Measurements from ENCODE around the gene NYAP2. TPM values are rescaled to one million over a fixed set of nuclear protein-coding genes. Genes with fewer than 3 reads are reported as not detected.

The NYAP2 gene
- total RNA-seq, 1 donor from 2014 or later = not detected

DNA sequence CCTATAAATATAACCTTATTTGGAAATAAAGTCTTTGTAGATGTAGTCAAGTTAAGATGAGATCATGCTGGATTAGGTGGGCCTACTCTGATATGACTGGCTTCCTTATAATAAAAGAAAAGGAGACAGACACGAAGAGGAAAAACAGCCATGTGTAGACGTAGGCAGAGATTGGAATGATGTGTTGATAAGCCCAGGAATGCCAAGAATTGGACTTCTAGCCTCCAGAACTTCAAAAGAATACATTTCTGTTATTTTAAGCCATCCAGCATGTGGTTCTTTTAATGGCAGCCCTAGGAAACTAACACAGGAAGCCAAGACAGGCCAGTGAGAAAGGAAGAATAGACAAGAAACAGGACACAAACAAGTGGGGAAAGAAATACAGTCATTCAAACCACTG is 68.6 kb downstream of the NYAP2 start:
- ATAC-seq = no peak
- intact Hi-C loops (cut with DNase I) = no loop called here
- DNase-seq (ENCODE audit: missing footprints) = no peak

DNA sequence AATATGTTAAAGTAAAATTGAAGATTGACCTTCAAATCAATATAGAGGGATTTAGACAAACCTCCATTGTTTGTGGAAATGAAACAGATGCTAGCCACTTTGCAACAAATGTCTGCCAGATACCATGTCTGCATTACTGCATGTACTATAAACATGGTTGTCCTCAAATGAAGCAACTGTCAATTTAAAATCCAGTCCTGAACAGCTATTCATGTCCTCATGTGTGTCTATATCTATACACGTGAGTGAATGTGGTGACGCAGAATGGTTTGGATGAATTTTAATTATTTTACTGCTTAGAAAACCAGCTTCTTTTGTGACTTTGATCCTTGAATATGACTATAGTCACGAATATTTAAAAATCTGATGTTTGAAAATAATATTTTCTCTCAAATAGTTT is 71.5 kb downstream of the NYAP2 start:
- DNase-seq (ENCODE audit: missing footprints) = no peak
- no peak for ATAC-seq
- intact Hi-C loops (cut with DNase I) = no loop called here

DNA sequence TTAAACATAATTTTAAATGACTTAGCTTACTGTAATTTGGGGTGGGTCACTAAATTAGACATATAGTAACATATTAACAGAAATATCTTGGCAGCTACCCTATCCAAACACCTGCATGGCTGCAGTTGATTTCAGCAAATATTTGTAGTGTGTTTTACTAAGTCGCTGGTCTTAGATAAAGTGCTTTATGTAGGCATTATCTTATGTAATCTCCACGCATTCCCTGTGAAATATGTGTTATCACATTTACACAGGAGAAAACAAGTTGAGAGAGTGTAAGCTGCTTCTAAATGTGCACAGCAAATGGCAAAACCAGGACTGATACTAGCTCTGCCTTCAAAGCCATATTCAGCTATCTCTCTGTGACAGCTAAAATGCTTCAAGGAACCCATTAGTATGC is 72.0 kb downstream of the NYAP2 start:
- DNase-seq (ENCODE audit: missing footprints) (no peak), ATAC-seq (no peak)
- intact Hi-C loops (cut with DNase I) = no loop called here

DNA sequence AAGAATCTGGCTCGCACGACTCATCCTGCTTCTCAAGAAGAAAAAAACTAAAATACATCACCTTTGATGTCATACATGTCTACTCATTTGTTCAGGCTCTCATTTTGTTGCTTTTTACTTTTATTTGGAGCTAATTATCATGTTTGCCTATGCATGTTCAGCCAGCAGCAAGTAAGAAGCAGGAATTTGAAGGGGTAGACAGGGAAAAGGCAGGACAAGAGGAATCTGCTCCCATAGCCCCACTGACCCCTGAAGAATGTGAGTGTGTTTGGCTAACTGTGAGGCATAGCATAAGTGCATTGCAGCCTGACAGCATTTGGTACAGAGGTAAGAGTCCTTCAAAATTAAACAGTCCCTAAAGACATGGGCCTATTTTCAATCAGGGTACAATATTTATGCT is 72.7 kb downstream of the NYAP2 start:
- DNase-seq (ENCODE audit: missing footprints) (no peak), ATAC-seq (no peak)
- intact Hi-C loops (cut with DNase I) = no loop called here

DNA sequence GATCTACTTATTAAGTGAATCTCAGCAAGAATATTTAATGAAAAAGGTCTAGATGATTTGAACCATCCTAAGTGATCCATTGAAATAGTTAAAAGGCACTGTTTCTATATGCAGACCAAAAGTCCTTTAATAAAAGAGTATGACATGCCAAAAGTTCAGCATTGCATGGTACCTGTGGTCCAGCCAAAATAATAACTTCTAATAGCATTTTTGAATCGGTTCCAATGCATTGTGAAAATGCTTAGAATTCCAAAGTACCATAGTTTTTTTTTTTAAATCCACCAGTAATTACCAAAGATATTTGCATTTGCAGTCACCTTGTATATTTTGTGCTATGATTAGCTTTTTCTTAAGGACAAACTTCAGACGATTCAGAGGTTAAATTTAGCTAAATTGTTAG is 79.9 kb downstream of the NYAP2 start:
- intact Hi-C loops (cut with DNase I) = no loop called here
- no peak for ATAC-seq
- no peak for DNase-seq (ENCODE audit: missing footprints)

DNA sequence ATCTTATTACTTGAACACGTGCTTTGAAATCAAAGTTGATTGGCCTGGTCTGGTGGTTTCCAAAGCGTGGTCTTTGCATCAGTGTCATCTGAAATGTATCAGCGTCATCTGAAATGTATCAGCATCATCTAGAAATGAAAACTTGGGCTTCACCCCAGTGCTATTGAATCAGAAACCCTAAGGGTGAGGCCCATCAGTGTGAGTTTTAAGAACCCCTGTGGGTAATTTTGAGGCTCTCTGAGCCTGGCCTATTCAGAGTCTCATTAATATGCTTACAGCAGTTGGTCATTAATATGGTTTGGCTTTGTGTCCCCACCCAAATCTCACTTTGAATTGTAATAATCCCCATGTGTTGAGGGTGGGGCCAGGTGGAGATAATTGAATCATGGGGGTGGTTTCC is 85.2 kb downstream of the NYAP2 start:
- ATAC-seq = no peak
- intact Hi-C loops (cut with DNase I) = no loop called here

DNA sequence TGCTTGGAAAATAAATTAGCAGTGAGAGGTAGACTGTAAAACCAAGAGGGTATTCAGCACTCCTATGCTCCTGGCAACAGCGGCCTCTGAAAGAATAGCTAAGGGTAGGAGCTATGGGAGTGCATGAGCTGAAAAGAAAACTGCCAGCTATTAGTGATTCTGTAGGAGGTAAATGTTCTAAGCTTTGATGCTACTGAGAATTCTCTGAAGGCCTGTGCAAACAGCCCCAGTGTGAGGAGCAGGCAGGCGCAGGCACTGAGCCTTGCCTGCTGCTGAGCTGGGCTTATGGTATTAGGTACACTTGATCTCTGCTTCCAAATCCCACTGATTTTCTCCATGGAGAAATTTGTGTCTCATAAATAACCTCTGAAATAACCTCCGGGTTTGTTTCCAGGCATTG is 86.7 kb downstream of the NYAP2 start:
- intact Hi-C loops (cut with DNase I) = no loop called here
- DNase-seq (ENCODE audit: missing footprints) = no peak
- no peak for ATAC-seq

More for the DNA sequence above, 85.2 kb downstream of the NYAP2 start:
- no peak for DNase-seq (ENCODE audit: missing footprints)

DNA sequence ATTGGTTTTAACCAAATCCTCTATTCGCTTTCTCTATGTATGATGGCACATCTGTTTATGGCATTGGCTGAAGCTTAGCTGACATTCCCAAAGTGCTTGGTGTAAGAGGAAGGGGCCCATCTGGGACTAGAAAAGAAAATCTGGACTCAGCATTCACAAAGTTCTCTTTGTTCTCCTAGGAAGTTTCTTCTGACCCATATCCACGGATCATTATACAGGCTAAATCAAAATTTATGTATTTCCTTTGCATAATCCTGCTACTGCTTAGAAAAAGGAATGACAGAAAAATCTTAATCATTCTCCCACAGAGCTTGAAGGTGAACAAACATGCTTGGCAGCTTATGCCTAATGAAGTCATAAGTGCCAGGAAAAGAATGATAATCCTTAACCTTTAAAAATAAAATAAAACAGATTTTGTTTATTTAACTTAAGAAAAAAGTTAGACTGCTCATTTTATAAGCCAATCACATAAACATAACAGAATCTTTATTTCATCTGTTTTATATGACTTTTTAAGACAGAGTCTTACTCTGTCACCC is 88.4 kb downstream of the NYAP2 start:
- no peak for DNase-seq (ENCODE audit: missing footprints)
- intact Hi-C loops (cut with DNase I) = no loop called here
- ATAC-seq = no peak

DNA sequence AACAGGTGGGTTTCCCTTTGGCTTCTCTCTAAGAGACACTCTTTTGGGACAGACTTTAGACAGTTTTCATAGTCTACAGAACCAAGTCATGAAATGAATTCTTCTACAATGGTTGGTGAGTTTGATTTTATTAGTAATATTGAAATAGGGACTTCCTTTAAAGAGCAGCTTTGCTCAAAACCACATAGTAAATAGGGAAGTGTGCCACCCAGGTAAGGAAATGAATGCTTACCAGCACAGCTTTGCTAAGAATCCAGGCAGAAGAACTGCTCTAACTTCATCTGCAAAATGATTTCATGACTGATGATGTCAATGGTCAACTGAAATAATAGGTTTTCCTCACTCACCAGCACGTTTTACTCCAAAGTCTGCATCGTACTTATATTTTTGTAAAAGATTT is 89.2 kb downstream of the NYAP2 start:
- DNase-seq (ENCODE audit: missing footprints) = no peak
- ATAC-seq = no peak
- intact Hi-C loops (cut with DNase I) = no loop called here

DNA sequence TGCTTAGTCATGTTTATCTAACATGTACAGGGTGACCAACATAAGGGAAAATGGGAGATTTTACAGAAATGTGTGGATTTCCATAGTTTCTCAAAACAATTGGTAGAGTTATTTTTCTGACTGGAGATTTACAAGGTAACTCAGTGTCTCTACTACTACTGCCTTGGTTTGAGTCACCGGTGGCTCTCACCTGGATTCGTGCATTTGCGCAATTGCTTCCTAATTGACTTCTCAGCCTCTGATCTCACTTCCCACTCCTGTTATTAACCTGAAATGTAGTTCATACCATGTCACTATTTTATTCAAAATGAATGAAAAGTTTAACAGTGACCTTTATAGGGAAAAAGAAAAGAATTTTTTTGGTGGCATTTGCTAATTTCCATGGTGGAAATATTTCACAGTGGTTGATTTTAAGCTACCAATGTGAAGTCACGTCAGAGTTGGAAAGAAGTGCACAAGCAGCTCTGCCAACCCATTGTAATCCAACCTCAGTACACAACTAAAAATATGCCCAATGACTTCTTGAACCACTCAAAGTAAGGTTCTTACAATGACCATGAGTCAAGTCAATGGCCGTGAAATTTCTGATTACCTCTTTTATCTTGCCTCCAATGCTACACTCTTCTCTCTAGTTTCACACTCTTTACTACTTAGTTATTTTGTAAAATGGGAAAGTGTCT is 94.0 kb downstream of the NYAP2 start:
- ATAC-seq = no peak
- DNase-seq (ENCODE audit: missing footprints) = no peak
- intact Hi-C loops (cut with DNase I) = no loop called here

DNA sequence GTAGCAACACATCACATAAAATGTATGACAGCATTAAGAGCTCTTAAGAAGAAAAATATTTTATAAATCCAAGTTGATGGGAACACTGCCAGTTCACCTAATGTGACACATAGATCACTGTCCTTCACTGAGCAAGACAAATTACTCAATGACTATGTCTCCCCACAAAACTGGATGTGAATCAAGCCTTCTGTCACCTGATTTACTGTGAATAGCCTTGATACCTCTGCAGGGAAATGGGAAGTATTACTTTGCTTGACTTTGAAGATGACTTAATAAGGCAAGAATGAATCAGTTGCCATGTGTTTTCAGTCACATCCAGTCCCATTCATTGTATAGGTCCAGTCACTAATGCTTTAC is 94.6 kb downstream of the NYAP2 start:
- ATAC-seq = no peak
- intact Hi-C loops (cut with DNase I) = no loop called here

DNA sequence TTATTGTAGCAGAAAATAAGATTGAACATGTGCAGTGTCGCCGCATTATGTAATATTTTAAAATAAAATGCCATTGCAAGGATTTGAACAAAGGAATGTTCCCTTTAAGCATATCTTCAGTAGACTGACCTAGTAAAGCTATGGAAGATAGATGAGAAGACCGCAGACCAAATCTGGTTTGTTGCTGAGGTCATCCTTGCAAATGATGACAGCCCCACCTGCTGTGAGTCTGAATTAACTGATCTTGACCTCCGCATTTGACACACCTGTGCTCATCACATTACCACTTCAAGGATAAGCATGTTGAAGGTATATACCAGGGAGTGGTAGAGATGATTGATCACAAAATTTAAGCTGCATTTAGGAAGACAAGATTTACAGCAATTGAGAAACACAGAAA is 96.2 kb downstream of the NYAP2 start:
- DNase-seq (ENCODE audit: missing footprints) (no peak), ATAC-seq (no peak)
- intact Hi-C loops (cut with DNase I) = no loop called here

More for the DNA sequence above, 94.6 kb downstream of the NYAP2 start:
- no peak for DNase-seq (ENCODE audit: missing footprints)

DNA sequence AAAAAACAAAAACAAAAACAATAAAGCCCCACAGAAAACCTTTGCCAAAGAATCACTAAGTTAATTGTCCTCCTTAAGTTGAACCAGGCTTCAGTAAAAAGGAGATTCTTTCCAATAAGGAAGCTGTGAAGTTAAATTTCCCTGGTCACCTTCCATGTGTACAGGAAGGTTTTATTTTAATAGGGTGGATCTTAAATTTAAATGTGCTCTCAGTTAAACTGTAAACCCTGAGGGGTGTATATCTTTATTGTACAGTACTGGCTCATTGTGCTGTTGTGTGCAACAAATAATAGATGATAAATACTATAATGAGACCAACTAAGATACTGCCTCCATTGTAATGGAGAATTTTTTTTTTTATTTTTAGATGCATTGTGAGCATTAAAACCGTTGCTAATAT is 97.1 kb downstream of the NYAP2 start:
- ATAC-seq (no peak), DNase-seq (ENCODE audit: missing footprints) (no peak)
- intact Hi-C loops (cut with DNase I) = no loop called here

DNA sequence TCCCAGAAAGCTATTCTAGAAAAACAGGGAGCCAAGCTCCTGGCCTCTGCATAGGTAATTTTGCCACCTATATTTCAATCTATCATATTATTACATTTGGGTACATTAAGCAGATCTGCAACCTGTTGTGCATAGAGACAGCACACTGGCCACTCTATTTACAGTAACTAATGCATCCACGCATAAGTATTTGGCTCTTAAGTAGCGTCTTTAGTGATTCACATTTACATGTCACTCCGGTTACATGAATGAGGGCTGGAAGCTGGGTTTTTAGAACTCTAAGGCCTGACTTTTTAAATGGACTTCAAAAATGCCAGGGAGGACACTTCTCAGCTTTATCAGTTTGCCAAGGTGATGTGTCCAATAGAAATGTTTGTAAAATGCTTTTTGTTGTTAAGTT is 97.7 kb downstream of the NYAP2 start:
- no peak for ATAC-seq
- intact Hi-C loops (cut with DNase I) = no loop called here
- DNase-seq (ENCODE audit: missing footprints) = no peak

DNA sequence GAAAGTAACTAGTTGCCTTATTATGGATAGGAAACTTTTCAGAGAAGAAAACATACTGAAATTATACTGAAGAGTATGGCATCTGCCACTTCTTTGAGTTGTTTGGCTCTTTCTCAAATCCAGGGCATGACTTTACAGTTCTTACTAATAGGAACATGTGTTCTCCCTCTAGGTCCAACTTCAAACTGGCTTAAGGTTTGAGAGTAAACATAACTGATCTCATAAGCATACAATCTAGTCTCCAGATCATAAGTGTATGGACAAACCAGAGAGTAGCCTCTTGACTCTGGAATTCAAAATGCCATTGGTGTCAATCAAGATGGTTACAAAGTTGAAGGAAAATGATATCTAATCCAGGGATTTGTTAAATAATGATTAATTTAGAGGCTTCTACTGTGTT is 101.5 kb downstream of the NYAP2 start:
- intact Hi-C loops (cut with DNase I) = no loop called here
- ATAC-seq (no peak), DNase-seq (ENCODE audit: missing footprints) (no peak)

DNA sequence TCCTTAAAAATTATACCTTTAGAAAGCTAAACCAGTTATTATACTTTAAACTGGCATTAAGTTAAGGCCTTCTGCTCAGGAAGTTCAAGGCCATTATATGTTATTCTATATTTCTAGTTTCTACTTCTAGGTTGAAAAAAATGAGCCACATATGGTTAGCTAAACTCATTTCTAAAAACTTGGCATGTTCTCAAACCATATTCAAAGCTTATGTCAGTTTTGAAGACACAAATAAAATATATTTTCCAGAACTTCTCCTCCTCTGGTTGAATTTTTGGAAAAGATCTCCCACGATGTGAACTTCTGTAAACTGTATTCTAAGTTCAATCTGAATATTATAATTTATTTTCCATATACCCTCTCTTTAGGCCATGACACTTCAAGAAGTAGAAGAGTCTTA is 103.5 kb downstream of the NYAP2 start:
- intact Hi-C loops (cut with DNase I) = no loop called here
- ATAC-seq (no peak), DNase-seq (ENCODE audit: missing footprints) (no peak)

DNA sequence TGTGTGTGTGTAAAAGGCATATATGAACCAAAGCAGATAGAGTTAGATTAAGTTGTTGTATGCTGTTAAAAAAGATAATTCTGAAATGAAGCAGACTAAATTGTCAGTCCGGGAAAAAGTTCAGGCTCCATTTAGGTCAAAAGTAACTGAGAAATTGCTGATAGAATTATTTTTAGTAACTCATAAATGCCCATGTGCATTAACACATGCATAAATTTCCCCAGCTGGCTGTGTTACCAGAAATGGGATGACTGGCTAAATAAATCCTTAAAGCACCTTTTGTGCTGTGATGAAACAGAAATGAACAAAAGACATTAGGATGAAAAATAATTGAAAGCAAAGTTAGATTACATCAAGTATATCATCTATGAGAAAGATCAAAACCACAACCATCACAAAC is 111.3 kb downstream of the NYAP2 start:
- intact Hi-C loops (cut with DNase I) = no loop called here
- DNase-seq (ENCODE audit: missing footprints) (no peak), ATAC-seq (no peak)

DNA sequence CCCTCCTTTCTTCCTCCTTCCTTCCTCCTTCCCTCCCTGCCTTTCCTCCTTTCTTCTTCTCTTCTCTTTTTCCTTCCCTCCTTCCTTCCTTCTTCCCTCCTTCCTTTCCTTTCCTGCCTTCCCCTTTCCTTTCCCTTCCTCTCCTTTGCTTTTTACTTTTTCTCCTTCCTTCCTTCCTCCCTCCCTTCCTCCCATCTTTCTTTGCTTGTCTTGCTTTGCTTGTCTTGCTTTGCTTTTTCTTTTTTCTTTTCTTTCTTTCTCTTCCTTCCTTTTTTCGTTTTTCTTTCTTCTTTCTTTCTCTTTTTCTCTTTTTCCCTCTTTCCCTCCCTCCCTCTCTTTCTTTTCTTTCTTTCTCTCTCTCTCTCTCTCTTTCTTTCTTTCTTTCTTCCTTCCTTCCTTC is 113.0 kb downstream of the NYAP2 start:
- intact Hi-C loops (cut with DNase I) = no loop called here
- ATAC-seq = no peak

DNA sequence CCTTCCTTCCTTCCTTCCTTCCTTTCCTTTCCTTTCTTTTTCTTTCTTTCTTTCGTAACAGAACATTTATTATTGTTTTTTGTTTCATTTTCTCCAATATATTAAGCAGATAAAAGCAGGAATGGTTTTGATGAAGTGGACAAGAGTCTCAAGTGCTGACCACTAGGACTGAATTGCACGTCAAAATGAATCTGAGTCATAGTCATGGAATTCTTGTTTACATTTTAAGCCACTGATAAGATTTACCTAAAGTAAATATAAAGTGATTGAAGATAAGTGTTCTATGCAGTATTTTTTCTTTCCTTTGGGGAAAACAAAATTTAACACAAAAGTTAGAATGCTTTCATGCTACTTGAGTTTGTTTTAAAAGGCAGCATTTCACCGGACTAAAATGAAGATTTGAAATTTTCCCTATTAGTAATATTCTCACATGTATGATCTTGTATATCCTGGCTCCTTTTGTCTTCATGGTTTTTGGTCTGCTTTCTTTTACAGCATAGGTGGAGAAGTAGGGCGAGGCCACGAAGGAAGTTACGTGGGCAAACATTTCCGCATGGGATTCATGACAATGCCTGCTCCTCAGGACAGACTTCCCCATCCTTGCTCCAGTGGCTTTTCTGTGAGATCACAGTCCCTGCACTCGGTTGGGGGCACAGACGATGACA is 113.5 kb downstream of the NYAP2 start:
- DNase-seq (ENCODE audit: missing footprints) (no peak), ATAC-seq (no peak)
- intact Hi-C loops (cut with DNase I) = no loop called here

More for the DNA sequence above, 113.0 kb downstream of the NYAP2 start:
- no peak for DNase-seq (ENCODE audit: missing footprints)

DNA sequence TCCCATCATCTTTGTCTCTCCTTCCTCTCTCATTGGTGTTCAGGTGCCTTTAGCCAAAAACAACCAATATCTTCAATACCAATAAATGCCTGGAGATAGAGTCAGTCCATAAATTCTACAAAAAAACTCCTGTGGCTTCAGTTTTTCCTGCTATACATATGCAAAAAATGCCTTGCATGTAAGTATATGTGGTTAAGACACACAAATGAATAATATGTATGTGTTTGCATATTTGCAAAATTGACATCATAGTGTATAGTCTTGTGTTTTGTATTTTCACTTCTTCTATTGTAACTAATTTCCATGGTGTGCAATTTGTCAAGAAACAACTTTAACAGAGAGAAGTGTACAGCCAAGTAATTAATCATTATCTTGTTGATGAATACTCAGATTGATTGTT is 115.5 kb downstream of the NYAP2 start:
- no peak for ATAC-seq
- intact Hi-C loops (cut with DNase I) = no loop called here

More for the DNA sequence above, 115.5 kb downstream of the NYAP2 start:
- DNase-seq (ENCODE audit: missing footprints) = no peak

Measured in Right ventricle myocardium inferior (tissue), 1 donor.